Measurements from ENCODE around the gene KPNA2. TPM values are rescaled to one million over a fixed set of nuclear protein-coding genes. Genes with fewer than 3 reads are reported as not detected.
A peak's percentile ranks its signal among the peaks of the same experiment; 100 is the strongest.
"Not testable (repeated sequence)": the region's sequence is repeated elsewhere in the genome, so short reads cannot be mapped to it uniquely, and the experiment has no call there.

Gene KPNA2
- total and polyA plus RNA-seq, 7 experiments from 2014 or later, result 8.4 to 161 (median 18.7) TPM

- H3K27ac Mint-ChIP-seq; H3K36me3 Mint-ChIP-seq; ATAC-seq; H3K4me1 ChIP-seq (ENCODE audit: control insufficient read depth in 2 of 2, insufficient read depth in 2 of 2, low read length in 2 of 2); H3K4me1 Mint-ChIP-seq; H3K36me3 ChIP-seq (ENCODE audit: control insufficient read depth in 2 of 3, insufficient read depth in 3 of 3, low read length in 3 of 3); CTCF ChIA-PET; H3K4me3 Mint-ChIP-seq; H3K27me3 ChIP-seq (ENCODE audit: control insufficient read depth in 2 of 2, insufficient read depth in 2 of 2, low read length in 2 of 2); H3K27ac ChIP-seq (ENCODE audit: low read depth, low read length); DNase-seq; intact Hi-C loops (cut with micrococcal nuclease); H3K9me3 Mint-ChIP-seq; H3K4me3 ChIP-seq (ENCODE audit: low read length); H3K9me3 ChIP-seq (ENCODE audit: control insufficient read depth in 2 of 3, low read length in 3 of 3): not testable (repeated sequence)
- H3K27me3 Mint-ChIP-seq, result peaks cover 0 to 10% (median 0%) of the 10 kb centered on the region in 5 donors
- POLR2A ChIA-PET, result interaction anchor here (0.6 kb wide), 1 partner anchor 8 kb away, joined by 3 read pairs; no protein-coding TSS in a partner anchor
Measured at GRCh38 chr17:68077498-68077897, 42.0 kb downstream of the KPNA2 start.

- peaks cover 0 to 10% (median 0%) of the 10 kb centered on the region in 5 donors for H3K27me3 Mint-ChIP-seq
- Histone ChIP-seq H3K9me3 (ENCODE audit: control insufficient read depth in 2 of 3, low read length in 3 of 3) (no peaks in the 10 kb centered on the region), H3K4me1 (ENCODE audit: control insufficient read depth in 2 of 2, insufficient read depth in 2 of 2, low read length in 2 of 2) (peaks cover 5 to 7% of the 10 kb centered on the region in 2 donors), H3K36me3 (ENCODE audit: control insufficient read depth in 2 of 3, insufficient read depth in 3 of 3, low read length in 3 of 3) (no peaks in the 10 kb centered on the region), H3K27me3 (ENCODE audit: control insufficient read depth in 2 of 2, insufficient read depth in 2 of 2, low read length in 2 of 2) (no peaks in the 10 kb centered on the region), H3K27ac (ENCODE audit: low read depth, low read length) (no peak overlapping the region), H3K4me3 (ENCODE audit: low read length) (no peak overlapping the region)
- DNase-seq (no peak), ATAC-seq (no peak)
- H3K27ac Mint-ChIP-seq, result no peak overlapping the region
- H3K36me3 Mint-ChIP-seq, result peaks cover 0 to 3% (median 0%) of the 10 kb centered on the region in 5 donors
- intact Hi-C loops (cut with micrococcal nuclease), result no loop called here
- POLR2A ChIA-PET, result interaction anchor here (0.6 kb wide), 1 partner anchor 22 kb away, joined by 3 read pairs; no protein-coding TSS in a partner anchor
- peaks cover 0 to 4% (median 0%) of the 10 kb centered on the region in 11 donors for H3K9me3 Mint-ChIP-seq
- no peak overlapping the region for H3K4me3 Mint-ChIP-seq
- CTCF ChIA-PET, result interaction anchor here (0.6 kb wide), 1 partner anchor 28 kb away, joined by 3 read pairs; no protein-coding TSS in a partner anchor
- H3K4me1 Mint-ChIP-seq, result peaks cover 5 to 17% (median 14%) of the 10 kb centered on the region in 7 donors
Measured at GRCh38 chr17:68080411-68081150, 45.0 kb downstream of the KPNA2 start.

GRCh38 chr17:68081305-68082265 lies 46.0 kb downstream of the KPNA2 start:
- CTCF ChIA-PET, result interaction anchor here (0.6 kb wide), 1 partner anchor 27 kb away, joined by 3 read pairs; no protein-coding TSS in a partner anchor
- POLR2A ChIA-PET, result interaction anchor here (0.7 kb wide), 1 partner anchor 20 kb away, joined by 4 read pairs; no protein-coding TSS in a partner anchor
- ATAC-seq; H3K27ac ChIP-seq (ENCODE audit: low read depth, low read length); H3K9me3 Mint-ChIP-seq; H3K36me3 Mint-ChIP-seq; intact Hi-C loops (cut with micrococcal nuclease); DNase-seq; H3K4me3 ChIP-seq (ENCODE audit: low read length); H3K4me3 Mint-ChIP-seq; H3K9me3 ChIP-seq (ENCODE audit: control insufficient read depth in 2 of 3, low read length in 3 of 3); H3K27me3 ChIP-seq (ENCODE audit: control insufficient read depth in 2 of 2, insufficient read depth in 2 of 2, low read length in 2 of 2); H3K36me3 ChIP-seq (ENCODE audit: control insufficient read depth in 2 of 3, insufficient read depth in 3 of 3, low read length in 3 of 3): not testable (repeated sequence)
- peaks cover 15 to 16% of the 10 kb centered on the region in 2 donors for H3K4me1 ChIP-seq (ENCODE audit: control insufficient read depth in 2 of 2, insufficient read depth in 2 of 2, low read length in 2 of 2)
- Mint-ChIP-seq H3K4me1 (peaks cover 15 to 27% (median 24%) of the 10 kb centered on the region in 7 donors), H3K27ac (peak overlapping the region in 1 of 9 donors; percentile 84), H3K27me3 (peaks cover 0 to 10% (median 0%) of the 10 kb centered on the region in 5 donors)

GRCh38 chr17:68085771-68086381 lies 50.3 kb downstream of the KPNA2 start:
- H3K27me3 Mint-ChIP-seq, result peaks cover 0 to 2% (median 0%) of the 10 kb centered on the region in 5 donors
- peak overlapping the region; percentile 72 to 84 (median 78) for H3K4me3 Mint-ChIP-seq
- DNase-seq (peak in 2 of 9 donors; percentile 14 to 15), ATAC-seq (peak; percentile 38)
- intact Hi-C loops (cut with micrococcal nuclease), result loop anchor here in 1 of 2 donors (2.0 kb wide), 1 partner anchor 15 kb away; no protein-coding TSS in a partner anchor
- POLR2A ChIA-PET, result interaction anchor here (0.6 to 1.1 kb wide), 2 partner anchors 8 to 12 kb away, joined by 3 read pairs; no protein-coding TSS in a partner anchor
- H3K27ac ChIP-seq (ENCODE audit: low read depth, low read length), result no peak overlapping the region
- CTCF ChIA-PET, result interaction anchor here (0.6 kb wide), 1 partner anchor 116 kb away, joined by 5 read pairs; no protein-coding TSS in a partner anchor
- no peaks in the 10 kb centered on the region for H3K36me3 ChIP-seq (ENCODE audit: control insufficient read depth in 2 of 3, insufficient read depth in 3 of 3, low read length in 3 of 3)
- H3K27ac Mint-ChIP-seq, result peak overlapping the region; percentile 11 to 79 (median 56)
- peaks cover 39 to 55% (median 45%) of the 10 kb centered on the region in 7 donors for H3K4me1 Mint-ChIP-seq
- no peaks in the 10 kb centered on the region for H3K27me3 ChIP-seq (ENCODE audit: control insufficient read depth in 2 of 2, insufficient read depth in 2 of 2, low read length in 2 of 2)
- no peaks in the 10 kb centered on the region for H3K9me3 ChIP-seq (ENCODE audit: control insufficient read depth in 2 of 3, low read length in 3 of 3)
- H3K4me1 ChIP-seq (ENCODE audit: control insufficient read depth in 2 of 2, insufficient read depth in 2 of 2, low read length in 2 of 2), result peaks cover 24 to 25% of the 10 kb centered on the region in 2 donors
- peaks cover 0 to 3% (median 0%) of the 10 kb centered on the region in 5 donors for H3K36me3 Mint-ChIP-seq
- peaks cover 0 to 4% (median 0%) of the 10 kb centered on the region in 11 donors for H3K9me3 Mint-ChIP-seq
- no peak overlapping the region for H3K4me3 ChIP-seq (ENCODE audit: low read length)

- H3K27me3 Mint-ChIP-seq; ATAC-seq; H3K36me3 Mint-ChIP-seq; H3K9me3 ChIP-seq (ENCODE audit: control insufficient read depth in 2 of 3, low read length in 3 of 3); H3K36me3 ChIP-seq (ENCODE audit: control insufficient read depth in 2 of 3, insufficient read depth in 3 of 3, low read length in 3 of 3); H3K9me3 Mint-ChIP-seq; POLR2A ChIA-PET; CTCF ChIA-PET; H3K27ac ChIP-seq (ENCODE audit: low read depth, low read length); DNase-seq; H3K27me3 ChIP-seq (ENCODE audit: control insufficient read depth in 2 of 2, insufficient read depth in 2 of 2, low read length in 2 of 2): not testable (repeated sequence)
- peak overlapping the region; percentile 72 to 84 (median 78) for H3K4me3 Mint-ChIP-seq
- H3K4me1 ChIP-seq (ENCODE audit: control insufficient read depth in 2 of 2, insufficient read depth in 2 of 2, low read length in 2 of 2), result peaks cover 24 to 25% of the 10 kb centered on the region in 2 donors
- intact Hi-C loops (cut with micrococcal nuclease), result loop anchor here in 1 of 2 donors (2.0 kb wide), 1 partner anchor 14 kb away; no protein-coding TSS in a partner anchor
- peaks cover 39 to 53% (median 45%) of the 10 kb centered on the region in 7 donors for H3K4me1 Mint-ChIP-seq
- H3K27ac Mint-ChIP-seq, result peak overlapping the region; percentile 24 to 78 (median 62)
- peak overlapping the region; percentile 33 for H3K4me3 ChIP-seq (ENCODE audit: low read length)
Measured at GRCh38 chr17:68086666-68087065, 51.1 kb downstream of the KPNA2 start.

Measured in naive thymus-derived CD4-positive, alpha-beta T cell (primary cell).